HCT116 (cell line): ENCODE results near the gene HIPK2. TPM values are rescaled to one million over a fixed set of nuclear protein-coding genes. Genes with fewer than 3 reads are reported as not detected.

ENCODE experiments used
- ATAC-seq: fragments of 200-7000 bp; cut with Tn5 transposase; 2 replicates; pipeline ENCODE4 v1.9.1; 2020; ENCODE audit warnings: mild to moderate bottlenecking, moderate library complexity
- BruUV-seq: library from RNA; stranded (reverse); fragments of 400-500 nt; replicated peaks from 2 replicates; lab custom pipeline; 2021; lab: Mats Ljungman, UMichigan
- CTCF ChIA-PET: fragments of 300-600 bp; sonication (Branson Sonifier 250); formaldehyde crosslinking; loops from one replicate; lab custom pipeline; 2021; ENCODE audit warnings: antibody characterized with exemption; lab: Charles Lee
- POLR2A ChIA-PET: fragments of 300-600, 350-600 bp; sonication (Branson Sonifier 250); formaldehyde crosslinking; loops from one replicate; lab custom pipeline; 2021; ENCODE audit warnings: antibody characterized with exemption; lab: Charles Lee
- RAD21 ChIA-PET, 2 experiments: fragments of 300-600 bp; sonication (Branson Sonifier 250); formaldehyde crosslinking; loops; one replicate each; lab custom pipeline; 2023; ENCODE audit warnings: low total read pairs in 2 of 2; ENCODE audit not compliant: uncharacterized antibody in 2 of 2, unreplicated experiment in 2 of 2, low non-redundant PET in 1 of 2; lab: Charles Lee
- DNase-seq: peaks from one replicate; pipeline ENCODE4 v3.0.0-alpha.2; 2010; ENCODE audit warnings: low read depth, low spot score
- H2AFZ ChIP-seq: fragments of 200-600 bp; shearing (Covaris generic), sonication (generic); 2 replicates; pipeline ENCODE4 v1.6.1; 2017; ENCODE audit warnings: low read depth, mixed run types, mixed read lengths, antibody characterized with exemption, low read length; ENCODE audit not compliant: poor library complexity, severe bottlenecking
- H3K27ac ChIP-seq: 2 replicates; pipeline ENCODE4 v1.5.1; 2012; ENCODE audit warnings: low read depth, low read length
- H3K27me3 ChIP-seq: fragments of 200-600 bp; sonication (generic); 2 replicates; pipeline ENCODE4 v1.6.1; 2016; ENCODE audit warnings: mixed run types, low read length, mixed read lengths; ENCODE audit not compliant: insufficient read depth
- H3K36me3 ChIP-seq, 2 experiments: fragments of 200-500 bp in 1 of 2; fragments of 200-600 bp in 1 of 2; sonication (Bioruptor generic) in 1 of 2; sonication (generic) in 1 of 2; 2 replicates each; pipeline versions ENCODE4 v1.5.1 to v1.6.1; 2014 to 2016; ENCODE audit warnings: low read length in 2 of 2, inconsistent platforms in 1 of 2, mixed read lengths in 1 of 2, mixed run types in 1 of 2; ENCODE audit not compliant: insufficient read depth in 2 of 2, control insufficient read depth in 1 of 2
- H3K4me1 ChIP-seq, 2 experiments: fragments of 200-600 bp in 1 of 2; sonication (generic) in 1 of 2; 2 replicates each; pipeline versions ENCODE4 v1.5.1 to v1.6.1; 2012 to 2017; ENCODE audit warnings: low read length in 2 of 2, inconsistent platforms in 1 of 2, mild to moderate bottlenecking in 1 of 2, mixed read lengths in 1 of 2, mixed run types in 1 of 2, moderate library complexity in 1 of 2; ENCODE audit not compliant: insufficient read depth in 2 of 2, control insufficient read depth in 1 of 2
- H3K4me2 ChIP-seq: fragments of 200-600 bp; sonication (generic); 2 replicates; pipeline ENCODE4 v1.6.1; 2017; ENCODE audit warnings: mixed run types, low read length, mixed read lengths
- H3K4me3 ChIP-seq, 2 experiments: fragments of 200-600 bp in 1 of 2; sonication (generic) in 1 of 2; replicated peaks in 1 of 2; 2 replicates each; pipeline ENCODE4 v1.5.1; 2011 to 2016; ENCODE audit warnings: low read length in 2 of 2, control low read depth in 1 of 2, low read depth in 1 of 2, mild to moderate bottlenecking in 1 of 2, mixed read lengths in 1 of 2, mixed run types in 1 of 2
- H3K79me2 ChIP-seq: fragments of 200-600 bp; sonication (generic); 2 replicates; pipeline ENCODE4 v1.6.1; 2017; ENCODE audit warnings: mild to moderate bottlenecking, mixed run types, low read length, moderate library complexity, mixed read lengths; ENCODE audit not compliant: insufficient read depth
- H3K9ac ChIP-seq: fragments of 200-600 bp; sonication (generic); 2 replicates; pipeline ENCODE4 v1.6.1; 2016; ENCODE audit warnings: low read length, mixed read lengths
- H3K9me2 ChIP-seq: fragments of 200-600 bp; sonication (generic), shearing (Covaris generic); 2 replicates; pipeline ENCODE4 v1.6.1; 2017; ENCODE audit warnings: mixed run types, mild to moderate bottlenecking, moderate library complexity; ENCODE audit not compliant: insufficient read depth
- H3K9me3 ChIP-seq, 2 experiments: fragments of 200-500 bp in 1 of 2; fragments of 200-600 bp in 1 of 2; sonication (Bioruptor generic) in 1 of 2; sonication (generic) in 1 of 2; 2 replicates each; pipeline ENCODE4 v1.6.1; 2014 to 2017; ENCODE audit warnings: low read length in 2 of 2, mixed read lengths in 2 of 2, inconsistent platforms in 1 of 2, low read depth in 1 of 2, mild to moderate bottlenecking in 1 of 2, mixed run types in 1 of 2, moderate library complexity in 1 of 2; ENCODE audit not compliant: control insufficient read depth in 1 of 2, insufficient read depth in 1 of 2
- H4K20me1 ChIP-seq: fragments of 200-600 bp; sonication (generic), shearing (Covaris generic); 2 replicates; pipeline ENCODE4 v1.6.1; 2017; ENCODE audit warnings: mixed run types, mild to moderate bottlenecking, moderate library complexity; ENCODE audit not compliant: insufficient read depth
- CBX3 ChIP-seq: IDR thresholded peaks from 2 replicates; pipeline ENCODE4 v1.6.1; 2012; ENCODE audit warnings: low read depth
- CEBPB ChIP-seq: IDR thresholded peaks from 2 replicates; pipeline ENCODE4 v1.6.1; 2012; ENCODE audit warnings: low read depth
- EGR1 ChIP-seq: IDR thresholded peaks from 2 replicates; pipeline ENCODE4 v1.6.1; 2012; ENCODE audit warnings: low read depth
- FOSL1 ChIP-seq: IDR thresholded peaks from 2 replicates; pipeline ENCODE4 v1.6.1; 2012; ENCODE audit warnings: low read depth
- JUND ChIP-seq: IDR thresholded peaks from 2 replicates; pipeline ENCODE4 v1.6.1; 2012
- MAX ChIP-seq: IDR thresholded peaks from 2 replicates; pipeline ENCODE4 v1.6.1; 2012
- POLR2A ChIP-seq: IDR thresholded peaks from 2 replicates; pipeline ENCODE4 v1.7.0; 2011; ENCODE audit warnings: borderline replicate concordance; ENCODE audit not compliant: insufficient read depth, insufficient read length; ENCODE audit errors: extremely low read depth
- RAD21 ChIP-seq: IDR thresholded peaks from 2 replicates; pipeline ENCODE4 v1.6.1; 2012; ENCODE audit warnings: low read depth, mild to moderate bottlenecking
- SIN3A ChIP-seq: IDR thresholded peaks from 2 replicates; pipeline ENCODE4 v1.6.1; 2012; ENCODE audit warnings: low read depth
- SP1 ChIP-seq: IDR thresholded peaks from 2 replicates; pipeline ENCODE4 v1.6.1; 2012; ENCODE audit warnings: low read depth
- SRF ChIP-seq: IDR thresholded peaks from 2 replicates; pipeline ENCODE4 v1.6.1; 2012; ENCODE audit warnings: low read depth
- ZNF274 ChIP-seq: fragments of 200-500 bp; sonication (Bioruptor generic); IDR thresholded peaks from 2 replicates; pipeline ENCODE4 v1.6.1; 2014; ENCODE audit warnings: mild to moderate bottlenecking, low read depth, low read length, inconsistent platforms
- intact Hi-C: fragments of 100-400 bp; cut with micrococcal nuclease; formaldehyde crosslinking; loops from 2 replicates; pipeline ENCODE4 v1.10.0; 2022
- total RNA-seq: library from RNA; stranded (reverse); gene quantifications from one replicate; pipeline ENCODE4 v1.2.1, GENCODE V29; 2021; ENCODE audit not compliant: unreplicated experiment

The HIPK2 gene
- total RNA-seq, 1 experiment from 2014 or later, result 49.5 TPM

DNA sequence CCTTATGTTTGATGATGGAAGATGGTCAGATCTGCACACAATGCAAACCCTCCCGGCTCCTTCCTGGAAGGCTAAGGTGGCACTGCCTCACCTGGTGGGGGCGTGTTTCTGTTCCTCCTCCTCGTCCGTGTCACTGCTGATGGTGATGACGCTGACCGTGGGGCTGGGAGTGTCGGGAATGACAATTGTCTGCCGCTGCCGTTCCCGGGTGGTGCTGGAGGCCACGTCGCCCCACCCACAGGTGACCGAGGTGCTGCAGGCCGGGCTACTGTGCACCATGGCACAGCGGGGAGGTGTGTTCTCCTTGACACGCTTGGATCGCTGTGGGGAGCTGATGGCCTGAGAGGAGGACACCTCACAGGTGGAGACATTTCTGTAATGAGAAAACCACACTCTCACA is 181.2 kb downstream of the HIPK2 start:
- ChIA-PET RAD21 (no interaction called here), POLR2A (no interaction called here), CTCF (no interaction called here)
- Histone ChIP-seq H3K79me2 (no peaks in the 10 kb centered on the region), H3K36me3 (peaks cover 27 to 33% of the 10 kb centered on the region in 2 experiments), H3K4me1 (no peaks in the 10 kb centered on the region), H3K4me3 (no peak overlapping the region), H4K20me1 (no peaks in the 10 kb centered on the region), H3K9me2 (no peaks in the 10 kb centered on the region)
- intact Hi-C loops, result no loop called here
- TF ChIP-seq RAD21, result no peak
- no peak for TF ChIP-seq CBX3
- TF ChIP-seq, all 23 proteins: peak for 0
- H3K27ac ChIP-seq, result no peak overlapping the region
- H2AFZ ChIP-seq, result no peak overlapping the region
- no peak for DNase-seq
- H3K27me3 ChIP-seq, result no peaks in the 10 kb centered on the region
- no peak for ATAC-seq
- no TSS peak for BruUV-seq
- H3K4me2 ChIP-seq, result no peak overlapping the region
- no peaks in the 10 kb centered on the region for H3K9me3 ChIP-seq
- H3K9ac ChIP-seq, result no peak overlapping the region

DNA sequence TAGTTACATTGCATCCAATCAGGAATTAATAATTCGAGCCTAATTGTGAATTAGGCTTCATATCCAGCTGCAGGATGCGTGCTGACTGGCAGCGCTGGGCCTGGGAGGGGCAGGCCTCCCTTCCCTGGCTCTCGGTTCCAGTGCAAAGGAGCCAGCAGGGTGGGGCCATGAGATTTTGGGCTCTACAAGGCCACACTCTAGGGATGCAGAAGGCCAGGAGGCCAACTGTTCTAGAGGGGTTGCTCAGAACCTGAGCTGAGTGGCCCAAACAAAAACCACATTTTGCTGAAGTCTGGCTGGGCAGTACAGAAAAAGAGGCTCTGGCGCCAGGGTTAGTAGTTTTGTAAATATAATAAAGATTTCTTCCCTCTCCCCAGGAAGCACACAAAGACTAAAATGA is 182.0 kb downstream of the HIPK2 start:
- no peak overlapping the region for H3K9ac ChIP-seq
- TF ChIP-seq MAX, result no peak
- TF ChIP-seq SP1, result no peak
- TF ChIP-seq POLR2A, result no peak
- TF ChIP-seq SIN3A, result no peak
- TF ChIP-seq EGR1, result no peak
- no peak for TF ChIP-seq ZNF274
- no peak for TF ChIP-seq CEBPB
- TF ChIP-seq FOSL1, result no peak
- TF ChIP-seq SRF, result no peak
- TF ChIP-seq JUND, result no peak
- no peak overlapping the region for H3K4me3 ChIP-seq
- ATAC-seq (no peak), DNase-seq (no peak)
- H3K9me3 ChIP-seq, result no peaks in the 10 kb centered on the region
- no peak overlapping the region for H3K4me2 ChIP-seq
- no peaks in the 10 kb centered on the region for H3K79me2 ChIP-seq
- H3K36me3 ChIP-seq, result peaks cover 23 to 33% of the 10 kb centered on the region in 2 experiments
- no peaks in the 10 kb centered on the region for H3K27me3 ChIP-seq
- no peak overlapping the region for H3K27ac ChIP-seq
- CTCF ChIA-PET, result no interaction called here
- RAD21 ChIA-PET, result no interaction called here
- no peak overlapping the region for H2AFZ ChIP-seq
- POLR2A ChIA-PET, result no interaction called here
- no peaks in the 10 kb centered on the region for H4K20me1 ChIP-seq
- H3K4me1 ChIP-seq, result no peaks in the 10 kb centered on the region
- no peaks in the 10 kb centered on the region for H3K9me2 ChIP-seq
- intact Hi-C loops, result no loop called here
- BruUV-seq, result no TSS peak
